ENCODE results near the gene PACSIN3. TPM values are rescaled to one million over a fixed set of nuclear protein-coding genes. Genes with fewer than 3 reads are reported as not detected.
A peak's percentile ranks its signal among the peaks of the same experiment; 100 is the strongest.

The PACSIN3 gene
- total and polyA plus RNA-seq, 2 of the 13 experiments (the other 11 are each of a cell fraction or from before 2014, with no cell fraction given), result 47.9 to 93.3 TPM

GRCh38 chr11:47184711-47185304, 1.4 kb downstream of the PACSIN3 start (continued):
- TF ChIP-seq HOXA3 (CRISPR knock-in tag; IDR thresholded peaks at IDR 0.05), result peak; percentile 30; the same call in 1 of the 2 replicates
- no peak; the same call in 1 of the 2 replicates for TF ChIP-seq BRD4 (CRISPR knock-in tag; IDR thresholded peaks at IDR 0.05)
- 0 out of 2 replicates have a peak, but pooled peaks have one; percentile 25 for TF ChIP-seq ZNF451 (CRISPR knock-in tag; IDR thresholded peaks at IDR 0.05)
- TF ChIP-seq SAFB2 (CRISPR knock-in tag; IDR thresholded peaks at IDR 0.05; ENCODE audit: borderline replicate concordance, low read depth), result no peak; the same call in 1 of the 2 replicates
- no peak for TF ChIP-seq ZNF652 (CRISPR knock-in tag; IDR thresholded peaks at IDR 0.05; ENCODE audit: borderline replicate concordance, low read depth)
- TF ChIP-seq ZNF224 (CRISPR knock-in tag; IDR thresholded peaks at IDR 0.05), result peak; percentile 79
- peak; percentile 63; the same call in 1 of the 2 replicates for TF ChIP-seq ZNF609 (CRISPR knock-in tag; IDR thresholded peaks at IDR 0.05; ENCODE audit: borderline replicate concordance)
- no peak for TF ChIP-seq ZNF326 (CRISPR knock-in tag; IDR thresholded peaks at IDR 0.05; ENCODE audit: borderline replicate concordance)
- TF ChIP-seq ZNF510 (CRISPR knock-in tag; IDR thresholded peaks at IDR 0.05; ENCODE audit: low read depth), result peak; percentile 20; the same call in 1 of the 2 replicates
- TF ChIP-seq JUND (CRISPR knock-in tag; IDR thresholded peaks at IDR 0.05), result no peak
- peak; percentile 76 for TF ChIP-seq MXD1 (CRISPR knock-in tag; IDR thresholded peaks at IDR 0.05)
- peak; percentile 51; the same call in 1 of the 2 replicates for TF ChIP-seq ZSCAN21 (CRISPR knock-in tag; IDR thresholded peaks at IDR 0.05; ENCODE audit: borderline replicate concordance)
- TF ChIP-seq ZSCAN30 (CRISPR knock-in tag; IDR thresholded peaks at IDR 0.05), result no peak
- TF ChIP-seq PCBP1 (IDR thresholded peaks at IDR 0.05; ENCODE audit: borderline replicate concordance, low read depth, low read length), result peak; percentile 76
- TF ChIP-seq ZNF230 (CRISPR knock-in tag; IDR thresholded peaks at IDR 0.05), result peak; percentile 35; the same call in 1 of the 2 replicates
- peak; percentile 91 for TF ChIP-seq PATZ1 (CRISPR knock-in tag; IDR thresholded peaks at IDR 0.05)
- TF ChIP-seq ZNF317 (CRISPR knock-in tag; IDR thresholded peaks at IDR 0.05), result peak; percentile 16; the same call in 1 of the 2 replicates
- 0 out of 2 replicates have a peak, but pooled peaks have one; percentile 66 for TF ChIP-seq SKIL (CRISPR knock-in tag; IDR thresholded peaks at IDR 0.05; ENCODE audit: borderline replicate concordance)
- no peak for TF ChIP-seq TEAD2 (CRISPR knock-in tag; IDR thresholded peaks at IDR 0.05)
- TF ChIP-seq ZNF350 (CRISPR knock-in tag; IDR thresholded peaks at IDR 0.05; ENCODE audit: borderline replicate concordance, low read depth), result peak; percentile 75; the same call in 1 of the 2 replicates
